GM13977 (cell line): Measurements from ENCODE around the gene ERGIC2.

Experiments used
- DNase-seq: peaks from one replicate; pipeline ENCODE4 v3.0.0; 2012; ENCODE audit warnings: low spot score
- in situ Hi-C: fragments of 300-500 bp; cut with MboI; formaldehyde crosslinking; loops from one replicate; pipeline ENCODE4 v1.12.0; 2022; ENCODE audit warnings: low sequenced_read_pairs, low pct_unique_long_range_greater_than_20kb, mixed read lengths, inconsistent platforms; ENCODE audit not compliant: unreplicated experiment
- TF ChIP-seq, protein P1 (sequence below): IDR thresholded peaks from 2 replicates; pipeline ENCODE4 v1.5.1; 2012; ENCODE audit warnings: mild to moderate bottlenecking, control low read depth; ENCODE audit not compliant: insufficient read depth; ENCODE audit errors: extremely low read depth, missing control alignments

The ERGIC2 gene, protein sequence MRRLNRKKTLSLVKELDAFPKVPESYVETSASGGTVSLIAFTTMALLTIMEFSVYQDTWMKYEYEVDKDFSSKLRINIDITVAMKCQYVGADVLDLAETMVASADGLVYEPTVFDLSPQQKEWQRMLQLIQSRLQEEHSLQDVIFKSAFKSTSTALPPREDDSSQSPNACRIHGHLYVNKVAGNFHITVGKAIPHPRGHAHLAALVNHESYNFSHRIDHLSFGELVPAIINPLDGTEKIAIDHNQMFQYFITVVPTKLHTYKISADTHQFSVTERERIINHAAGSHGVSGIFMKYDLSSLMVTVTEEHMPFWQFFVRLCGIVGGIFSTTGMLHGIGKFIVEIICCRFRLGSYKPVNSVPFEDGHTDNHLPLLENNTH

DNA sequence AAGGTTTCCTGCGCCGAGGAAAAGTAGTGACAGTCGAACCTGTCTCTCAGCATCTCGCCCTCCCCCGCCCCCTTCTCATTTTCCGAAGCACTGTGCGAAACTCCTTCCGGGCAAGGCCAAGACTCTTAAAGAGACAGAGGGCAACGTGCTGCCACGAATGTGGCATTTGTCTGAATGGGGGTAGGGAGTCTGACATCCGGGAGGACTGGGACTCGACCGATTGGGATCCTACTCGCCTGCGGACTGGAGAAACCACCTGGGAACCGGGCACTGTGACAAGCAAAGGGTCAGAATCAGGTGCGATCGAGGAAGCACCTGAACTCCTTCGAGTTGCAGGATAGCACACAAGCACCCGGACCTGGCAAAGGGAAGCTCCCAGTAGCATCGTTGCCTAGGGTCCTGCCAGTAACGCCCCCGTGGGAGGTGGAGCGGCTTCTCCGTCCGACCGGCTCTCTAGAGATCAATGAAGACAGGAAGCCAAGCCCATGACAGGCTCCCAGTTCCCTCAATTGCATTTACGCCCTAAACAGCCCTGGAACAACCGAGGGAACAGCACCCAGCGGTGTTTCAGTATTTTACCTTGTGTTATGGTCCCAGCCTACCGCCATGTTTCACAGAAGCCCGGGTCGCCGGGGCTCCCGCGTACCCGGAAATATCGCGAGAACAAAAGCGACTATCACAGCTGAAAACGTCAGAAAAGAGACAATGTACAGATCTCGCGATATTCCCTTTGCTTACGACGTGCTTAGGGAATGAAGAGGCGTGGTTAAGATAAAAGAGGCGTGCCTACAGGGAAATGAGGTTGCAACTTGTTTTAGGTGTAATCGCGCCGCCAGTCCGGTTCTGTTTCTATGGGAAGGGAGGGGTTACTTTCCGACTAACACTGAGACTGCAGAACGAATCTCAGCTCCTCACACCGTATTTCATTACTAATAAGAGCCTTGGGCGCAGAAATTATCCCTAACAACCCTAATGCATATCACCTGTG lies at the start of gene ERGIC2:
ERGIC2 (minus strand) TSS at position 637 of the 988 bp plus-strand sequence. CDS start 9,539 bp downstream, outside the sequence.
- TF ChIP-seq, protein P1, sequence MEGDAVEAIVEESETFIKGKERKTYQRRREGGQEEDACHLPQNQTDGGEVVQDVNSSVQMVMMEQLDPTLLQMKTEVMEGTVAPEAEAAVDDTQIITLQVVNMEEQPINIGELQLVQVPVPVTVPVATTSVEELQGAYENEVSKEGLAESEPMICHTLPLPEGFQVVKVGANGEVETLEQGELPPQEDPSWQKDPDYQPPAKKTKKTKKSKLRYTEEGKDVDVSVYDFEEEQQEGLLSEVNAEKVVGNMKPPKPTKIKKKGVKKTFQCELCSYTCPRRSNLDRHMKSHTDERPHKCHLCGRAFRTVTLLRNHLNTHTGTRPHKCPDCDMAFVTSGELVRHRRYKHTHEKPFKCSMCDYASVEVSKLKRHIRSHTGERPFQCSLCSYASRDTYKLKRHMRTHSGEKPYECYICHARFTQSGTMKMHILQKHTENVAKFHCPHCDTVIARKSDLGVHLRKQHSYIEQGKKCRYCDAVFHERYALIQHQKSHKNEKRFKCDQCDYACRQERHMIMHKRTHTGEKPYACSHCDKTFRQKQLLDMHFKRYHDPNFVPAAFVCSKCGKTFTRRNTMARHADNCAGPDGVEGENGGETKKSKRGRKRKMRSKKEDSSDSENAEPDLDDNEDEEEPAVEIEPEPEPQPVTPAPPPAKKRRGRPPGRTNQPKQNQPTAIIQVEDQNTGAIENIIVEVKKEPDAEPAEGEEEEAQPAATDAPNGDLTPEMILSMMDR = no peak
- in situ Hi-C loops = no loop called here
- peak; percentile 89 for DNase-seq

DNA sequence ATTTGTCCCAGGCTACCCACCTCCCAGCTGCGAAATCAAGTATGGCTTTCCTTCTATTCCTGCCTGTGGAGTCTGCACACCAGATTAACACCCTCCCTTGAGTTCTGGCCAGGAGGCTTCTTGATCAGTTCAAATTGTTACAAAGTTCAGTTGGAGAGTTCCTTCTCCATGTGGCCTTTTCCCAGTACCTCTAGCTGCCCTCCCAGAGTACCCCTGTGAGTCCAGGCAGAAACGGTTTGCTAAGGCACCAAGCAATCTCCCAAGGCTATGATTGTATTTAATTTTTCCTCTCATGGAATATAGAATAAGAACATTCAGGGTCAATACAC lies 49.7 kb upstream of the ERGIC2 start:
- TF ChIP-seq, protein P1 = no peak
- in situ Hi-C loops = no loop called here
- no peak for DNase-seq

DNA sequence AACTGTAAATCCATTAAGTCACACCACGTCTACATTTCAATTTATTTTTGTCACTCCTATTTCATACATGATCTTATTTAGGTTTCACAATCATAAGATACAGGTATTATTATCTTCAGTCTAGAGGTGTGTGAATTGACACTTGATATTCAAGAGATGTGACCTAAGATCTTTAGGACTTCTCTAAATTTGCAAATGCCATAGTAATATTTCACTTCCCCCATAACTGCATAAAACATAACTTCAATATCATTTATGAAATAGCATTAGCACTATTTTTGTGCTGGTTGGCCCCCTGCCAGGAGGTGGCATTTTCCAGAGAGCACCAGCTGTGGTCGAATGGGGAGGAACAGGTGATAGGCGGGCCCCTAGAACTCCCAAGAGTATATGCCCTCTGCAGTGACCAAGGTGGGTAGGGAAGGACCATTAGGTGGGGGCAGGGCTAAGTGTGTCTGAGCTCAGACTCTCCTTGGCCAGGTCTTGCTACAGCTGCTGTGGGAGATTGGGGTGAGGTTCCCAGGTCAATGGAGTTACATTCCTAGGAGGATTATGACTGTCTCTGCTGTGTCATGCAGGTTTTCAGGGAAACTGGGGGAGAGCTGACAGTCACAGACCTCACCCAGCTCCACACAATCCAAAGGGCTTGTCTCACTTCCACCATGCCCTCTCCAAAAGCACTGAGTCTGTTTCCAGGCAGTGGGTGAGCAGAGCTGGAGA lies 49.2 kb upstream of the ERGIC2 start:
- in situ Hi-C loops = no loop called here
- TF ChIP-seq, protein P1 = no peak
- DNase-seq = no peak

DNA sequence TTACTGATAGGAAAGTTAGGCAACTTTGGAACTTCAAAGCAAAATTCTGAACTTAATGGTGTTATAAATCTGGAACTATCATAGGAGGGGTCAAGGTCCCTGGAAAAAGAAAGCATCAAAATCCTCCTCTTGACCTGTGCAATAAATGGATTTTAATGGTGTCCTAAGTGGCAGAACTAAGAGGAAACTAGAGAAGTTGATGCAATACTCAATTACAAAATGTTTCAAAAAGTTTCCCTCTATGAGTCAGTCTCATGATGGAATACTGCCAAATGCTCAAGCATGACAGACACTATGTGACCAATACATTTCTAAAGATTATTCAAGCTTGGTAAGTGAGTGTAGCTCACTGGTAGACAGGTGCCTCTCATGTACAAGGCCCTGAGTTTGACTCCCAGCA lies 47.7 kb upstream of the ERGIC2 start:
- TF ChIP-seq, protein P1 = no peak
- in situ Hi-C loops = no loop called here
- peak; percentile 4 for DNase-seq

DNA sequence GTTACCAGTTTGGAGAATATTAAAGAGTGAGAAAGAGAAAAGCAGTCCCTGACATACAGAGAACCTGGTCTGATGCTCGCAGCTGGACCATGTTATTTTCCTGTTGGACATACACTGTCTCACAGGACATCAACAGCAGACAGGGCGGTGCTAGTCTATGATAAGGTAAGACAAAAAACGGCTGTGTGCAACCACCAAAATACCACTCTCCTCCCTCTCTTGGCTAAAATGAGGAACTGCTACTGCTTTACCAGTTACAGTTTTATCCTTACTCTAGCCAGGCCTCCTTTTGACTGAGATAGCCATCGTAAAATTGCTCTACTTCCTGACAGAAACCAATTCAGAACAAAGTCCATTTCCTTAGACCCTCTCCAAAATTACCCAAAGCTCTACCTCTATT lies 47.0 kb upstream of the ERGIC2 start:
- in situ Hi-C loops = no loop called here
- TF ChIP-seq, protein P1 = peak; percentile 50
- DNase-seq = peak; percentile 52

DNA sequence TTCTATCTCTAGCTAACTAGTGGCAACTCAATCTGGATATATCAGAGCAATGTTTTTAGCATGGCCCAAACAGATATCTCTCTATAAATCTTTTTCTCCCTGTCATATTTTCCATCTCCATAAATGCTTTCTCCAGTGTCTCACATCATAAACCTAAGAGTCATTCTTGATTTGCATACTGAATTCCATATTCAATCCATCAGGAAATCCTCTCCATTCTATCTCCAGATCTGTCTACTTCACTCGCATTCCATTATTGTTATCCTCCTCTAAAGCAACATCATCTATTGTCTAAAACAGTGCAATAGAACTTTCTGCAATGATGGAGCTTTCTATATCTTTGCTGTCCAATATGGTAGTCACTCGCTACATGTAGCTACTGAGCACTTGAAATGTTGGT lies 45.5 kb upstream of the ERGIC2 start:
- in situ Hi-C loops = no loop called here
- TF ChIP-seq, protein P1 = no peak
- no peak for DNase-seq
